Measurements from ENCODE around the gene KIAA1217.

DNA sequence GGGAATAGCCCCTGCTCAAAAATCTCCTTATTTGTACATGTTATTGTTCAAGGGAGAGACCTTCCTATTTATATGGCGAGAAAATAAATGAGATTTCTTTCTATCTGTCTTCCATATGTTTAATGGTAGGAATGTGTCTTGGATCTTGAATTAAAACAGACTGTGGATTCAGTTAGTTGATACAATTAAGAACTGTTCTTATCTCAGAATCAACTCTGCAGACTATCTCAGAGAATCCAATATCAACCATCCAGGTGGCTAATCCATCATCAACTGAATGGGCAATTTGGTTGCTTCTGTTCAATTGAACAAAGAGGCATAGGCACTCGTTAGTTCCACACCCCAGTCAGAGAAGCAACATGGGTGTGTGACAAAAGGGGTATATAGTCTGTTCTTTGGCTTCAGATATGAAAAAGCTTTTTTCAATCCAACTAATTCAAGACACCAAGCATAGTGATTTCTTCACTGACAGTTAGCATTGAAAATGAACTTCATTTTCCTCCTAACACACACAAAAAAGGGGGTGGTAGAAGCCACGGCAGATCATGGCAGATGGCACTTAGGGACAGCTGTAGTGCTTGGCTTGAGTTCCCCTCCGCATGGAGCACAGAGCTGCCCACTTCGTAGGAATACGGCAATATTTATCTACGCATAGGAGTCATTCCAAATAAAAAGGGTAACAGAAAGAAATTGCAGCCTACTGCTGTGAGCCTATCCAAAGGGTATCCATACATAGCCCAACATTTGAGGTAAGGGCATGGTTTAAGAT lies 135.9 kb downstream of the KIAA1217 start:
- TF ChIP-seq EZH2phosphoT487 (IDR thresholded peaks at IDR 0.05; ENCODE audit: borderline replicate concordance) (no peak), POLR2A (IDR thresholded peaks at IDR 0.05; ENCODE audit: borderline replicate concordance, extremely low read depth, insufficient read depth, insufficient read length) (no peak), EZH2 (IDR thresholded peaks at IDR 0.05) (no peak), CEBPB (IDR thresholded peaks at IDR 0.05; ENCODE audit: low read depth) (no peak), ELF1 (IDR thresholded peaks at IDR 0.05; ENCODE audit: borderline replicate concordance, low read depth) (no peak), YY1 (IDR thresholded peaks at IDR 0.05; ENCODE audit: extremely low read depth, insufficient replicate concordance, low read depth, low read length) (no peak), JUND (IDR thresholded peaks at IDR 0.05) (no peak), ZNF274 (IDR thresholded peaks at IDR 0.05; ENCODE audit: low read depth, low read length) (no peak), ZFX (IDR thresholded peaks at IDR 0.05) (no peak), POLR2AphosphoS5 (IDR thresholded peaks at IDR 0.05; ENCODE audit: low read depth, low read length) (no peak)
- TF ChIP-seq, protein P1, sequence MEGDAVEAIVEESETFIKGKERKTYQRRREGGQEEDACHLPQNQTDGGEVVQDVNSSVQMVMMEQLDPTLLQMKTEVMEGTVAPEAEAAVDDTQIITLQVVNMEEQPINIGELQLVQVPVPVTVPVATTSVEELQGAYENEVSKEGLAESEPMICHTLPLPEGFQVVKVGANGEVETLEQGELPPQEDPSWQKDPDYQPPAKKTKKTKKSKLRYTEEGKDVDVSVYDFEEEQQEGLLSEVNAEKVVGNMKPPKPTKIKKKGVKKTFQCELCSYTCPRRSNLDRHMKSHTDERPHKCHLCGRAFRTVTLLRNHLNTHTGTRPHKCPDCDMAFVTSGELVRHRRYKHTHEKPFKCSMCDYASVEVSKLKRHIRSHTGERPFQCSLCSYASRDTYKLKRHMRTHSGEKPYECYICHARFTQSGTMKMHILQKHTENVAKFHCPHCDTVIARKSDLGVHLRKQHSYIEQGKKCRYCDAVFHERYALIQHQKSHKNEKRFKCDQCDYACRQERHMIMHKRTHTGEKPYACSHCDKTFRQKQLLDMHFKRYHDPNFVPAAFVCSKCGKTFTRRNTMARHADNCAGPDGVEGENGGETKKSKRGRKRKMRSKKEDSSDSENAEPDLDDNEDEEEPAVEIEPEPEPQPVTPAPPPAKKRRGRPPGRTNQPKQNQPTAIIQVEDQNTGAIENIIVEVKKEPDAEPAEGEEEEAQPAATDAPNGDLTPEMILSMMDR (IDR thresholded peaks at IDR 0.05 in 2 of 3, conservative IDR thresholded peaks at IDR 0.05 in 1 of 3; ENCODE audit: borderline replicate concordance in 1 of 3, insufficient read depth in 1 of 3, low read depth in 2 of 3, low read length in 2 of 3) = no peak
- TF ChIP-seq, protein P2, sequence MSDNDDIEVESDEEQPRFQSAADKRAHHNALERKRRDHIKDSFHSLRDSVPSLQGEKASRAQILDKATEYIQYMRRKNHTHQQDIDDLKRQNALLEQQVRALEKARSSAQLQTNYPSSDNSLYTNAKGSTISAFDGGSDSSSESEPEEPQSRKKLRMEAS (IDR thresholded peaks at IDR 0.05) = no peak
- TF ChIP-seq, protein P3, sequence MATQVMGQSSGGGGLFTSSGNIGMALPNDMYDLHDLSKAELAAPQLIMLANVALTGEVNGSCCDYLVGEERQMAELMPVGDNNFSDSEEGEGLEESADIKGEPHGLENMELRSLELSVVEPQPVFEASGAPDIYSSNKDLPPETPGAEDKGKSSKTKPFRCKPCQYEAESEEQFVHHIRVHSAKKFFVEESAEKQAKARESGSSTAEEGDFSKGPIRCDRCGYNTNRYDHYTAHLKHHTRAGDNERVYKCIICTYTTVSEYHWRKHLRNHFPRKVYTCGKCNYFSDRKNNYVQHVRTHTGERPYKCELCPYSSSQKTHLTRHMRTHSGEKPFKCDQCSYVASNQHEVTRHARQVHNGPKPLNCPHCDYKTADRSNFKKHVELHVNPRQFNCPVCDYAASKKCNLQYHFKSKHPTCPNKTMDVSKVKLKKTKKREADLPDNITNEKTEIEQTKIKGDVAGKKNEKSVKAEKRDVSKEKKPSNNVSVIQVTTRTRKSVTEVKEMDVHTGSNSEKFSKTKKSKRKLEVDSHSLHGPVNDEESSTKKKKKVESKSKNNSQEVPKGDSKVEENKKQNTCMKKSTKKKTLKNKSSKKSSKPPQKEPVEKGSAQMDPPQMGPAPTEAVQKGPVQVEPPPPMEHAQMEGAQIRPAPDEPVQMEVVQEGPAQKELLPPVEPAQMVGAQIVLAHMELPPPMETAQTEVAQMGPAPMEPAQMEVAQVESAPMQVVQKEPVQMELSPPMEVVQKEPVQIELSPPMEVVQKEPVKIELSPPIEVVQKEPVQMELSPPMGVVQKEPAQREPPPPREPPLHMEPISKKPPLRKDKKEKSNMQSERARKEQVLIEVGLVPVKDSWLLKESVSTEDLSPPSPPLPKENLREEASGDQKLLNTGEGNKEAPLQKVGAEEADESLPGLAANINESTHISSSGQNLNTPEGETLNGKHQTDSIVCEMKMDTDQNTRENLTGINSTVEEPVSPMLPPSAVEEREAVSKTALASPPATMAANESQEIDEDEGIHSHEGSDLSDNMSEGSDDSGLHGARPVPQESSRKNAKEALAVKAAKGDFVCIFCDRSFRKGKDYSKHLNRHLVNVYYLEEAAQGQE (IDR thresholded peaks at IDR 0.05; ENCODE audit: low read depth) = no peak
- TF ChIP-seq, protein P4, sequence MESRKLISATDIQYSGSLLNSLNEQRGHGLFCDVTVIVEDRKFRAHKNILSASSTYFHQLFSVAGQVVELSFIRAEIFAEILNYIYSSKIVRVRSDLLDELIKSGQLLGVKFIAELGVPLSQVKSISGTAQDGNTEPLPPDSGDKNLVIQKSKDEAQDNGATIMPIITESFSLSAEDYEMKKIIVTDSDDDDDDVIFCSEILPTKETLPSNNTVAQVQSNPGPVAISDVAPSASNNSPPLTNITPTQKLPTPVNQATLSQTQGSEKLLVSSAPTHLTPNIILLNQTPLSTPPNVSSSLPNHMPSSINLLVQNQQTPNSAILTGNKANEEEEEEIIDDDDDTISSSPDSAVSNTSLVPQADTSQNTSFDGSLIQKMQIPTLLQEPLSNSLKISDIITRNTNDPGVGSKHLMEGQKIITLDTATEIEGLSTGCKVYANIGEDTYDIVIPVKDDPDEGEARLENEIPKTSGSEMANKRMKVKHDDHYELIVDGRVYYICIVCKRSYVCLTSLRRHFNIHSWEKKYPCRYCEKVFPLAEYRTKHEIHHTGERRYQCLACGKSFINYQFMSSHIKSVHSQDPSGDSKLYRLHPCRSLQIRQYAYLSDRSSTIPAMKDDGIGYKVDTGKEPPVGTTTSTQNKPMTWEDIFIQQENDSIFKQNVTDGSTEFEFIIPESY (IDR thresholded peaks at IDR 0.05; ENCODE audit: extremely low read depth, insufficient replicate concordance, low read length) = no peak
